Inferior parietal cortex (tissue), 1 donor: ENCODE results near the gene TRIM56.
"Not testable (repeated sequence)": the region's sequence is repeated elsewhere in the genome, so short reads cannot be mapped to it uniquely, and the experiment has no call there.

Experiments
- DNase-seq: peaks from one replicate; pipeline ENCODE4 v3.0.0-alpha.2; 2016; ENCODE audit errors: extremely low spot score

Gene TRIM56

GRCh38 chr7:101111261-101111660 lies 26.0 kb downstream of the TRIM56 start:
- no peak for DNase-seq

GRCh38 chr7:101112233-101112632 lies 27.0 kb downstream of the TRIM56 start:
- DNase-seq = no peak

GRCh38 chr7:101113140-101113539 lies 27.9 kb downstream of the TRIM56 start:
- not testable (repeated sequence) for DNase-seq

GRCh38 chr7:101113836-101114235 lies 28.6 kb downstream of the TRIM56 start:
- no peak for DNase-seq

GRCh38 chr7:101114492-101114891 lies 29.2 kb downstream of the TRIM56 start:
- no peak for DNase-seq

GRCh38 chr7:101115215-101115614 lies 29.9 kb downstream of the TRIM56 start:
- DNase-seq = no peak

GRCh38 chr7:101116898-101117297 lies 31.6 kb downstream of the TRIM56 start:
- no peak for DNase-seq

GRCh38 chr7:101118856-101119255 lies 33.6 kb downstream of the TRIM56 start:
- no peak for DNase-seq

- no peak for DNase-seq
Observed at GRCh38 chr7:101119876-101120275, 34.6 kb downstream of the TRIM56 start.

- no peak for DNase-seq
Observed at GRCh38 chr7:101120315-101120714, 35.0 kb downstream of the TRIM56 start.

GRCh38 chr7:101121631-101121990 lies 36.3 kb downstream of the TRIM56 start:
- DNase-seq = not testable (repeated sequence)

GRCh38 chr7:101121991-101122932 lies 37.0 kb downstream of the TRIM56 start:
- DNase-seq = no peak

GRCh38 chr7:101122933-101123702 lies 37.8 kb downstream of the TRIM56 start:
- no peak for DNase-seq

GRCh38 chr7:101123703-101124068 lies 38.4 kb downstream of the TRIM56 start:
- no peak for DNase-seq

- no peak for DNase-seq
Observed at GRCh38 chr7:101124376-101125056, 39.2 kb downstream of the TRIM56 start.

- no peak for DNase-seq
Observed at GRCh38 chr7:101125989-101126650, 40.8 kb downstream of the TRIM56 start.

GRCh38 chr7:101126651-101127459 lies 41.6 kb downstream of the TRIM56 start, which contains the start of gene SERPINE1:
TSS of gene SERPINE1 (plus strand) at chr7:101127104. CDS start at chr7:101128394, 1,290 bp downstream.
- DNase-seq = no peak

GRCh38 chr7:101127460-101128039 lies 42.3 kb downstream of the TRIM56 start:
- no peak for DNase-seq

GRCh38 chr7:101128040-101128834 lies 43.0 kb downstream of the TRIM56 start:
- DNase-seq = no peak
